Fibroblast of lung (primary cell): Measurements from ENCODE around the gene SIPA1.

Experiments used
- EZH2 ChIP-seq: IDR thresholded peaks from 2 replicates; pipeline ENCODE4 v1.5.1; 2012; ENCODE audit warnings: low read length, control low read depth, mild to moderate bottlenecking; ENCODE audit errors: missing control alignments
- TF ChIP-seq, protein P1 (sequence below), 2 donors: IDR thresholded peaks in 1 of 2; conservative IDR thresholded peaks in 1 of 2; 1 replicate in 1 of 2; 2 replicates in 1 of 2; pipeline ENCODE4 v1.5.1; 2011 to 2012; ENCODE audit warnings: low read length in 2 of 2, control low read depth in 1 of 2, inconsistent platforms in 1 of 2, low read depth in 1 of 2, mild to moderate bottlenecking in 1 of 2

DNA sequence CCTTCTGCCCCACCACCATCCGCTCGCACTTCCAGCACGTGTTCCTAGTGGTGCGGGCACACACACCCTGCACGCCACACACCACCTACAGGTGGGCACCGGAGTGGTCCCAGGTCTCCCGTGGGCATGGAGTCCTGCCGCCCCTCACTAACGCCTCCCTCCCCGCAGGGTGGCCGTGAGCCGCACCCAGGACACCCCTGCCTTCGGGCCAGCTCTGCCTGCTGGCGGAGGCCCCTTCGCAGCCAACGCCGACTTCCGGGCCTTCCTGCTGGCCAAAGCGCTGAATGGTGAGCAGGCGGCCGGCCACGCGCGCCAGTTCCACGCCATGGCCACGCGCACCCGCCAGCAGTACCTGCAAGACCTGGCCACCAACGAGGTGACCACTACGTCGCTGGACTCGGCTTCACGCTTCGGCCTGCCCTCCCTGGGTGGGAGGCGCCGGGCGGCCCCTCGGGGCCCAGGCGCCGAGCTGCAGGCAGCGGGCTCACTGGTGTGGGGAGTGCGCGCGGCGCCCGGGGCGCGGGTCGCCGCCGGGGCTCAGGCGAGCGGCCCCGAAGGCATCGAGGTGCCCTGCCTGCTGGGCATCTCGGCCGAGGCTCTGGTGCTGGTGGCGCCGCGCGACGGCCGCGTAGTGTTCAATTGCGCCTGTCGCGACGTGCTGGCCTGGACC is 8.5 kb downstream of the SIPA1 start:
- TF ChIP-seq, protein P1, sequence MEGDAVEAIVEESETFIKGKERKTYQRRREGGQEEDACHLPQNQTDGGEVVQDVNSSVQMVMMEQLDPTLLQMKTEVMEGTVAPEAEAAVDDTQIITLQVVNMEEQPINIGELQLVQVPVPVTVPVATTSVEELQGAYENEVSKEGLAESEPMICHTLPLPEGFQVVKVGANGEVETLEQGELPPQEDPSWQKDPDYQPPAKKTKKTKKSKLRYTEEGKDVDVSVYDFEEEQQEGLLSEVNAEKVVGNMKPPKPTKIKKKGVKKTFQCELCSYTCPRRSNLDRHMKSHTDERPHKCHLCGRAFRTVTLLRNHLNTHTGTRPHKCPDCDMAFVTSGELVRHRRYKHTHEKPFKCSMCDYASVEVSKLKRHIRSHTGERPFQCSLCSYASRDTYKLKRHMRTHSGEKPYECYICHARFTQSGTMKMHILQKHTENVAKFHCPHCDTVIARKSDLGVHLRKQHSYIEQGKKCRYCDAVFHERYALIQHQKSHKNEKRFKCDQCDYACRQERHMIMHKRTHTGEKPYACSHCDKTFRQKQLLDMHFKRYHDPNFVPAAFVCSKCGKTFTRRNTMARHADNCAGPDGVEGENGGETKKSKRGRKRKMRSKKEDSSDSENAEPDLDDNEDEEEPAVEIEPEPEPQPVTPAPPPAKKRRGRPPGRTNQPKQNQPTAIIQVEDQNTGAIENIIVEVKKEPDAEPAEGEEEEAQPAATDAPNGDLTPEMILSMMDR (conservative IDR thresholded peaks at IDR 0.05 in 1 of 2, IDR thresholded peaks at IDR 0.05 in 1 of 2; ENCODE audit: low read depth in 1 of 2, low read length in 2 of 2) = no peak
- no peak for TF ChIP-seq EZH2
